DOHH2 (cell line): ENCODE measurements around the gene OR3A2.
"Not testable (repeated sequence)": the region's sequence is repeated elsewhere in the genome, so short reads cannot be mapped to it uniquely, and the experiment has no call there.

Source experiments
- H3F3A ChIP-seq: fragments of 200-600 bp; sonication (generic), shearing (Covaris generic); 2 replicates; pipeline ENCODE4 v1.6.0; 2016; ENCODE audit warnings: antibody characterized with exemption, mild to moderate bottlenecking; ENCODE audit not compliant: control insufficient read depth, insufficient read depth
- H3K27ac ChIP-seq: fragments of 200-600 bp; sonication (generic); 2 replicates; pipeline ENCODE4 v1.5.1; 2014; ENCODE audit warnings: low read depth, mild to moderate bottlenecking, low read length, moderate library complexity
- H3K27me3 ChIP-seq: fragments of 200-600 bp; sonication (generic); 2 replicates; pipeline ENCODE4 v1.6.1; 2014; ENCODE audit warnings: mild to moderate bottlenecking, low read length, mixed read lengths; ENCODE audit not compliant: control insufficient read depth
- H3K36me3 ChIP-seq: fragments of 200-600 bp; sonication (generic); 2 replicates; pipeline ENCODE4 v1.6.1; 2014; ENCODE audit warnings: mild to moderate bottlenecking, low read length, moderate library complexity, mixed read lengths; ENCODE audit not compliant: control insufficient read depth
- H3K4me1 ChIP-seq: fragments of 200-600 bp; sonication (generic); 2 replicates; pipeline ENCODE4 v1.6.1; 2014; ENCODE audit warnings: mild to moderate bottlenecking, low read length, mixed read lengths; ENCODE audit not compliant: control insufficient read depth
- H3K4me2 ChIP-seq: fragments of 200-600 bp; sonication (generic); 2 replicates; pipeline ENCODE4 v1.6.0; 2014; ENCODE audit warnings: mild to moderate bottlenecking, low read length, moderate library complexity
- H3K4me3 ChIP-seq: fragments of 200-600 bp; sonication (generic); 2 replicates; pipeline ENCODE4 v1.5.1; 2014; ENCODE audit warnings: mild to moderate bottlenecking, low read length, mixed read lengths
- H3K79me2 ChIP-seq: fragments of 200-600 bp; sonication (generic); 2 replicates; pipeline ENCODE4 v1.6.1; 2014; ENCODE audit warnings: mild to moderate bottlenecking, low read length, mixed read lengths; ENCODE audit not compliant: control insufficient read depth
- H3K9me2 ChIP-seq: fragments of 200-600 bp; sonication (generic); replicated peaks from 2 replicates; pipeline ENCODE4 v1.6.1; 2014; ENCODE audit warnings: mild to moderate bottlenecking, low read length, mixed read lengths; ENCODE audit not compliant: control insufficient read depth
- H3K9me3 ChIP-seq: fragments of 200-600 bp; sonication (generic); 2 replicates; pipeline ENCODE4 v1.6.1; 2014; ENCODE audit warnings: antibody characterized with exemption, low read length, mixed read lengths; ENCODE audit not compliant: control insufficient read depth, insufficient read depth
- H4K20me1 ChIP-seq: fragments of 200-600 bp; sonication (generic); 2 replicates; pipeline ENCODE4 v1.6.0; 2014; ENCODE audit warnings: low read depth, mild to moderate bottlenecking, antibody characterized with exemption, low read length, moderate library complexity; ENCODE audit not compliant: control insufficient read depth, insufficient read depth
- EZH2phosphoT487 ChIP-seq: fragments of 200-600 bp; sonication (generic); IDR thresholded peaks from 2 replicates; pipeline ENCODE4 v1.6.1; 2017; ENCODE audit warnings: borderline replicate concordance, mild to moderate bottlenecking, antibody characterized with exemption, low read length, moderate library complexity, mixed read lengths
- TF ChIP-seq, protein P1 (sequence below): fragments of 200-600 bp; sonication (generic); IDR thresholded peaks from one replicate; pipeline ENCODE4 v1.5.1; 2014; ENCODE audit warnings: antibody characterized with exemption, mild to moderate bottlenecking, low read depth, low read length; ENCODE audit not compliant: poor library complexity, severe bottlenecking

OR3A2 gene

DNA sequence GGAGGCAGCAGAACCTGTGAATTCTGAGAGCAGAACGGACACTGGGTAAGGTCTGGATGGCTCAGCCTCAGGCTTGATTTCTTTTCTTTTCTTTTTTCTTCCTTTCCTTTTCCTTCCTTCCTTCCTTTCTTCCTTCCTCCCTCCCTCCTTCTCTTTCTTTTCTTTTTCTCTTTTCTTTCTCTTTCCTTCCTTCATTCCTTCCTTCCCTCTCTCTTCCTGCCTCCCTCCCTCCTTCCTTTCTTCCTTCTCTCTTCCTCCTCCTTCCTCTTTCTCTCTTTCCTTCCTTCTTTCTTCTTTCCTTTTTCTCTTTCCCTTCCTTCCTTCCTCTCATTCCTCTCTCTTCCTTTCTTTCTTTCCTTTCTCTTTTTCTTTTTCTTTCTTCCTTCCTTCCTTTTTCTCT lies 125.9 kb downstream of the OR3A2 start:
- Histone ChIP-seq H3K9me3 (no peaks in the 10 kb centered on the region), H3K9me2 (no peaks in the 10 kb centered on the region), H4K20me1 (no peaks in the 10 kb centered on the region), H3K36me3 (no peaks in the 10 kb centered on the region), H3K4me1 (no peaks in the 10 kb centered on the region), H3K4me3 (no peak overlapping the region), H3K27me3 (no peaks in the 10 kb centered on the region), H3F3A (no peaks in the 10 kb centered on the region), H3K27ac (no peak overlapping the region), H3K79me2 (no peaks in the 10 kb centered on the region), H3K4me2 (no peak overlapping the region)
- TF ChIP-seq, protein P1, sequence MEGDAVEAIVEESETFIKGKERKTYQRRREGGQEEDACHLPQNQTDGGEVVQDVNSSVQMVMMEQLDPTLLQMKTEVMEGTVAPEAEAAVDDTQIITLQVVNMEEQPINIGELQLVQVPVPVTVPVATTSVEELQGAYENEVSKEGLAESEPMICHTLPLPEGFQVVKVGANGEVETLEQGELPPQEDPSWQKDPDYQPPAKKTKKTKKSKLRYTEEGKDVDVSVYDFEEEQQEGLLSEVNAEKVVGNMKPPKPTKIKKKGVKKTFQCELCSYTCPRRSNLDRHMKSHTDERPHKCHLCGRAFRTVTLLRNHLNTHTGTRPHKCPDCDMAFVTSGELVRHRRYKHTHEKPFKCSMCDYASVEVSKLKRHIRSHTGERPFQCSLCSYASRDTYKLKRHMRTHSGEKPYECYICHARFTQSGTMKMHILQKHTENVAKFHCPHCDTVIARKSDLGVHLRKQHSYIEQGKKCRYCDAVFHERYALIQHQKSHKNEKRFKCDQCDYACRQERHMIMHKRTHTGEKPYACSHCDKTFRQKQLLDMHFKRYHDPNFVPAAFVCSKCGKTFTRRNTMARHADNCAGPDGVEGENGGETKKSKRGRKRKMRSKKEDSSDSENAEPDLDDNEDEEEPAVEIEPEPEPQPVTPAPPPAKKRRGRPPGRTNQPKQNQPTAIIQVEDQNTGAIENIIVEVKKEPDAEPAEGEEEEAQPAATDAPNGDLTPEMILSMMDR = no peak
- TF ChIP-seq EZH2phosphoT487 = no peak

DNA sequence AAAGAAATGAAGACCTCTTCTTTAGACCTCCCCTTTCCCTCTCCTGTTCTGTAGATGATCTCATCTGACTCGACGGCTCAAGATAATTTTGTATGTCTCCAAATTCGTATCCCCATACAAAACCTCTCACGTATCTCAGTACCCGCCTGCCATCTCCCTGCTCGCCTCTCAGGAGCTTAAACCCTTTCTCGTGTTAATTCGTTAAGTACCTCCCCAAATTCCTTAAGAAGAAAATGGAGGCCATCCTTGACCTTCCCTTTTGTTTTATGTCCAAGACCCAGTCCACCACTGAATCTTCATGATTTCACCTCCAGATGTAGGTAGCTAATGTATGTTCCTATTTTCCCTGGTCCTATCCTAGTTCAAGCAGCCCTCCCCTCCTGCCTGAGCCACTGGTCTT lies 129.5 kb downstream of the OR3A2 start:
- Histone ChIP-seq H3K9me2 (no peaks in the 10 kb centered on the region), H3F3A (no peaks in the 10 kb centered on the region), H3K4me1 (no peaks in the 10 kb centered on the region), H3K27me3 (no peaks in the 10 kb centered on the region), H3K9me3 (no peaks in the 10 kb centered on the region), H3K79me2 (no peaks in the 10 kb centered on the region), H3K27ac (no peak overlapping the region), H3K4me3 (no peak overlapping the region), H4K20me1 (no peaks in the 10 kb centered on the region), H3K36me3 (no peaks in the 10 kb centered on the region), H3K4me2 (no peak overlapping the region)
- TF ChIP-seq, protein P1 = no peak
- no peak for TF ChIP-seq EZH2phosphoT487

DNA sequence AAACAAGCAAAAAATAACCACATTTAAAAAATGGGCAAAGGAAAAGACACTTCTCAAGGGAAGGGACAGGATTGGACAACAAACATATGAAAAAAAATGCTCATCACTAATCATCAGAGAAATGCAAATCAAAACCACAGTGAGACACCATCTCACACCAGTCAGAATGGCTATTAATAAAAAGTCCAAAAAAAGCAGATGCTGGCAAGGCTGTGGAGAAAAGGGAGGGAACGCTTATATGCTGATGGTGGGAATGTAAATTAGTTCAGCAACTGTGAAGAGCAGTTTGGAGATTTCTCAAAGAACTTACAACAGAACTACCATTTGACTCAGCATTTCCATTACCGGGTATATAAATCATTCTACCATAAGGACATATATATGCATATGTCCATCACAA lies 137.1 kb downstream of the OR3A2 start:
- not testable (repeated sequence) for H3K9me3 ChIP-seq, H4K20me1 ChIP-seq, H3K4me1 ChIP-seq, H3K36me3 ChIP-seq, H3K79me2 ChIP-seq, H3K27ac ChIP-seq, H3F3A ChIP-seq, H3K4me2 ChIP-seq, H3K9me2 ChIP-seq, H3K27me3 ChIP-seq, H3K4me3 ChIP-seq

DNA sequence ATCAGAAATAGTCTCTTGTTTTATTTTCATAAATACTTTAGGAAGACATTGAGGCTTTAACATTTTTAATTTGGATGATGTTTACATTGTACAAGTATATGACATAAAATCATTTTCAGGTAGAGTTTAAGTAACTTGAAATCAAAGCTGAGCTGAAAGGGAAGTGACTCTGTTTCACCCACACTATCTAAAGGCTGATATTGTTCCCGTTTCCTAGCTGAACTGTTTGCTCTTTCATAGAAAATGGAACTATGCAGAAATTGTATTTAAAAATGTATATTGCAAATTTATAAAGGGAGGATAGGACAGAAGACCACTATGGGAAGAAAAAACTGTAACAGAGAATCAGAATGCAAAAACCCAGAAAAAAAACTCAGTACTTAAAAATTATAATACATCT lies 141.3 kb downstream of the OR3A2 start:
- H3K9me3 ChIP-seq, H3K27ac ChIP-seq, H3K79me2 ChIP-seq, H3K4me1 ChIP-seq, H3K9me2 ChIP-seq, H3K36me3 ChIP-seq, H4K20me1 ChIP-seq, H3F3A ChIP-seq, H3K4me3 ChIP-seq, H3K27me3 ChIP-seq: not testable (repeated sequence)
- H3K4me2 ChIP-seq = peak overlapping the region; percentile 42

DNA sequence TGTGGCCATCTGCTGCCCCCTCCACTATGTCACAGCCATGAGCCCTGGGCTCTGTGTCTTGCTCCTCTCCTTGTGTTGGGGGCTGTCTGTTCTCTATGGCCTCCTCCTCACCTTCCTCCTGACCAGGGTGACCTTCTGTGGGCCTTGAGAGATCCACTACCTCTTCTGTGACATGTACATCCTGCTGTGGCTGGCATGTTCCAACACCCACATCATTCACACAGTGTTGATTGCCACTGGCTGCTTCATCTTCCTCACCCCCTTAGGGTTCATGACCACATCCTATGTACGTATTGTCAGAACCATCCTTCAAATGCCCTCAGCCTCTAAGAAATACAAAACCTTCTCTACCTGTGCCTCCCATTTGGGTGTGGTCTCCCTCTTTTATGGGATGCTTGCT lies 145.1 kb downstream of the OR3A2 start:
- not testable (repeated sequence) for H3K4me3 ChIP-seq

DNA sequence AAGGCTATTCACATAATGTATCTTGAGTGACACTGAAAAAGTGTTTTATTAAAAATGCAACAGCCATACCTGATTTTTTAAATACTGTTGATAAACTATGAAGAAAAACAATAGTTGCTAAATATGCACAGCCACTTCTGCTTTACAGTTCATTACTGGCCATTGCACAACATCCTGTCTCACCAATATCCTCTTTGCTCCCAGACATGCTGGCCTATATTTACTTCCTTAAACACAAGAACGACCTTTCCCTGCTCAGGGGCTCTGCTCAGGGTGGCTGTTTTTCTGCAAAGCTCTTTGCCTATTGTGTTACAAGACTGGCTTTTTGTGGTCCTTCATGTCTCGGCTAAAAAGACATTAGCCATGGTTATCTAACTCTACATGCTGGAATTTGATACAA lies 147.4 kb downstream of the OR3A2 start:
- H4K20me1 ChIP-seq, H3K79me2 ChIP-seq: not testable (repeated sequence)

More for the DNA sequence above, 145.1 kb downstream of the OR3A2 start:
- not testable (repeated sequence) for H3K79me2 ChIP-seq, H3K9me2 ChIP-seq, H3K36me3 ChIP-seq, H3K4me1 ChIP-seq, H3K27me3 ChIP-seq, H3K9me3 ChIP-seq, H4K20me1 ChIP-seq, H3F3A ChIP-seq, H3K27ac ChIP-seq, H3K4me2 ChIP-seq

DNA sequence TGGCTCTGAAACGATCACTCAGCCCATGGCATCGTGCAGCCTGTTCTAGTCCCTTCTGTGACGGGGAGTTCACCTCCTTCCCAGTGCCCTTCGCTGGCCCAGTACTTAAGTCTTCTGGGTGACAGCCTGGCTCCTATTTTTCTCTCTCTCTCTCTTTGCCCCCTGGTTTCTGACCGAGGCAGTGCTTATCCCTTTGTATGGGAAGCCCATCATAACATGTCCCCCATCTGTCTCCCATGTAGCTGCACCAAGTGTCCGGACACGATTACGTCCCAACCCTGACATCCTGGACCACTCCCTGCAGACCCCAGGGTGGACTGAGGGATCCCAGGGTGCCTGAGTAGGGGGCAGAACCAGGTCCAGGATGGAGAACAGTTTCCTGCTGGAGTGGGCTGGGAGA lies 153.8 kb downstream of the OR3A2 start:
- not testable (repeated sequence) for H3K9me2 ChIP-seq, H3K79me2 ChIP-seq, H3K36me3 ChIP-seq, H3K4me1 ChIP-seq, H4K20me1 ChIP-seq, H3F3A ChIP-seq, H3K4me2 ChIP-seq, H3K27me3 ChIP-seq, H3K9me3 ChIP-seq, H3K4me3 ChIP-seq, H3K27ac ChIP-seq

More for the DNA sequence above, 147.4 kb downstream of the OR3A2 start:
- H3K9me3 ChIP-seq, H3K4me3 ChIP-seq, H3F3A ChIP-seq, H3K4me1 ChIP-seq, H3K9me2 ChIP-seq, H3K27me3 ChIP-seq, H3K36me3 ChIP-seq: not testable (repeated sequence)
- Histone ChIP-seq H3K27ac (peak overlapping the region; percentile 35), H3K4me2 (peak overlapping the region; percentile 26)
